ENCODE measurements around the gene ACSF2. TPM values are rescaled to one million over a fixed set of nuclear protein-coding genes. Genes with fewer than 3 reads are reported as not detected.

ACSF2 gene
- total RNA-seq, 1 donor = 18.1 TPM

DNA sequence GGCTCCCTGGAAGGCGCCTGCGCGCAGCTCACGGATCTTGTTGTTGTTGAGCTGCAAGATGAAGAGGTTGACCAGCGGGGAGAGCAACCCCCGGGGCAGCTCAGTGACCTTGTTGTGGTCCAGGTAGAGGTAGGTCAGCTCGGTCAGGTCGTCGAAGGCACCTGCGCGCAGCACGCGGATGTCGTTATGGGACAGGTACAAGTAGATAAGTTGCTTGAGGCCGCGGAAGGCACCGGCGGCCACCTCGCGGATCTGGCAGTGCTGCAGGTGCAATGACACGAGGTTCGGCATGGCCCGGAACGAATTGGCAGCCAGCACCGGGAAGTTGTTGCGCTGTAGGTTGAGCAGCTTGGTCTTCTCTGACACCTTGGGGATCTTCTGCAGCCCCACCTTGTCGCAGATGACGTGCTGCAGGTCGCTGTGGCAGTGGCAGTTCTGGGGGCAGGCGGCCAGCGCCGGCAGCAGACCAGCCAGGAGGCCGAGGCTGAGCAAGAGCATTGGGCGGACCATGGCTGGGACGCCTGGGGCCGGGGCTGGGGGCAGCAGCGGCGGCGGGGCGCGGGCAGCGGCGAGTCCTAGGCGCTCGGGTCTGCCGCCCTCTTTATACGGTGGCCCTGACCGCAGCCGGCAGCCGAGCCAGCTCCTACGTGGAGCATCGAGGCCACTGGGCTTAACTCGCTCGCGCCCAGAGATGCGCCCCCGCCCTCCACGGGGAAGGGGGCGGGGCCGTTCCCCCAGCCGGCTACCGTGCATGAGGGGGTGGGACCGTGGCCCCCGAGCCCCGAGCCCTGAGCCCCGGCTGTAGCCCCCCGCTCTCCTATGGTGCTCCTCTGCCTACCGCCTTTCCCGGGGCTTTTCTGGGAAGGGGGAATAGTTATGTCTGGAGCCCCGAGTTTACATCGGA is 42.5 kb downstream of the ACSF2 start, which contains the start of gene CHAD:
Gene CHAD (minus strand): TSS at position 577 of the 904 bp plus-strand sequence. CDS start 67 bp downstream, at position 510.
- TF ChIP-seq, protein P1, sequence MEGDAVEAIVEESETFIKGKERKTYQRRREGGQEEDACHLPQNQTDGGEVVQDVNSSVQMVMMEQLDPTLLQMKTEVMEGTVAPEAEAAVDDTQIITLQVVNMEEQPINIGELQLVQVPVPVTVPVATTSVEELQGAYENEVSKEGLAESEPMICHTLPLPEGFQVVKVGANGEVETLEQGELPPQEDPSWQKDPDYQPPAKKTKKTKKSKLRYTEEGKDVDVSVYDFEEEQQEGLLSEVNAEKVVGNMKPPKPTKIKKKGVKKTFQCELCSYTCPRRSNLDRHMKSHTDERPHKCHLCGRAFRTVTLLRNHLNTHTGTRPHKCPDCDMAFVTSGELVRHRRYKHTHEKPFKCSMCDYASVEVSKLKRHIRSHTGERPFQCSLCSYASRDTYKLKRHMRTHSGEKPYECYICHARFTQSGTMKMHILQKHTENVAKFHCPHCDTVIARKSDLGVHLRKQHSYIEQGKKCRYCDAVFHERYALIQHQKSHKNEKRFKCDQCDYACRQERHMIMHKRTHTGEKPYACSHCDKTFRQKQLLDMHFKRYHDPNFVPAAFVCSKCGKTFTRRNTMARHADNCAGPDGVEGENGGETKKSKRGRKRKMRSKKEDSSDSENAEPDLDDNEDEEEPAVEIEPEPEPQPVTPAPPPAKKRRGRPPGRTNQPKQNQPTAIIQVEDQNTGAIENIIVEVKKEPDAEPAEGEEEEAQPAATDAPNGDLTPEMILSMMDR (IDR thresholded peaks at IDR 0.05; ENCODE audit: insufficient read depth, low read depth, low read length) = no peak
- H3K4me3 ChIP-seq (ENCODE audit: low read depth, low read length) = no peak within 1 kb of the TSS
- DNase-seq (ENCODE audit: low read depth) = no peak

DNA sequence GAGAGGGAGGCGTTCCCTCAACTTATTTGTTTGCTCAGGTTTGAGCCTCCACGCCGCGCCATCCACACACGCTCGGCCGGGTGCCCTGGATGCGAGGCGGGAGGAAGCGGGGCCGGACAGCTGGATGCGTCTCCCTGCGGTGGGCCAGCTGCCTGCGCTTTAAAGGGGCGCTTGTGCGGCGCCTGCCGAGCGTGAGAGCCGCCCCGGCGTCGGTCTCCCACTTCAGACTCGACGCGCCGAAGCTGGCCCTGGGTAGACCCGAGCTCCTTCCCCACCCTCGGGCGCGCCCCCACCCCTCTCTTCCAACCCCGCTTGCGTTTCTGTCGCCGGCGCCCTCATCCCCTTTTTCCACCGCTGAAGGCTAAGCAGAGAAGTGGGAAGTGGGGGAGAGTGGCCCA is 43.2 kb downstream of the ACSF2 start:
- TF ChIP-seq, protein P1 (IDR thresholded peaks at IDR 0.05; ENCODE audit: insufficient read depth, low read depth, low read length) = no peak
- no peak overlapping the region for H3K4me3 ChIP-seq (ENCODE audit: low read depth, low read length)
- DNase-seq (ENCODE audit: low read depth) = no peak

DNA sequence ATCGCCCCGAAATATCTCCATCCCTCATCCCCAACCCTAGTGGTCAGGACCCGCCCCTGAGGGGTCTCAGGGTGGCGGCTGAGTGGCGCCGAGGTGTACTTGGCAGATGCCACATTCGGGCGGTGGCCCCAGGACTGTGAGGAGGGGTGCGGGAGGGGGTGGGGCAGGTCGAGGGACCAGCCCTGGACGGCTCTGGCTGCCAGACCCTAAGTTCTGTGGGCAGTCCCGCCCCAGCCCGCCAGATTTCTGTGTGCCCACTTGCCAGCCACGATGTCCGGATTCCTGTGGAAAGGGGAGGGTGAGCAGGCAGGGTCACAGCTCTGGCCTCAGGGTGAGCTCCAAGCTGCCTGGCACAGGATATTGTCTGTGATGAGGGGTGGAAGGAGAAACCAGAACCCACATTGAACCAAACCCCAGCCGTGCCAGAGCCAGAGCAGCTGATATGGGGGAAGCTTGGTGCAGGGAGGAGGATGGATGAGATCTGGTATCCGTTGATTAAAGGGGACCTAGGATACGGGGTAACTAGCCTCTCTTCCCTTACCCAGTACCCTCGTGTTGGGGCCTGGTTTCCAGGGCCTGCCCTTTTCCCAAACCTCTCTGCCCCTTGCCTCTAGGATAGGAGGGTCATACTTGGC is 43.8 kb downstream of the ACSF2 start:
- DNase-seq (ENCODE audit: low read depth) = no peak
- no peak overlapping the region for H3K4me3 ChIP-seq (ENCODE audit: low read depth, low read length)
- TF ChIP-seq, protein P1 (IDR thresholded peaks at IDR 0.05; ENCODE audit: insufficient read depth, low read depth, low read length) = no peak

DNA sequence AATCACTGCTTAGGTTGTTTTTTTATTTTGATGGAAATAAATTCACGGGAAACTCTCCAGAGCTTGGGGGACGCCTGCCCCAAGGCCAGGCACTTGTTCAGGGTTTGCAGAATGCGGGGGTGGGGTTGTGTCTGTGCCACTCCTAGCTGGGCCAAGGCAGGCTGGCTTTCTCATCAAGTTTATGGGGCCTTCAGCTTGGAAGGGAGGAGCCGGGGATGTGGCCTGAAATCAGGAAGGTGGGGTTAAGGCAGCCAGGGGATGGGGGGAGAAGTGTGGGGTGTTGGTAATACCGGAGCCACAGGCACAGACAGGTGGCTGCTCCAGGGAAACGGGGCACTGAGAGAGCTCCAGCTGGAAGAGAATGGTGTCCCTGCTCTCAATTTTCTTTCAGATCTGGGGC is 44.4 kb downstream of the ACSF2 start:
- TF ChIP-seq, protein P1 (IDR thresholded peaks at IDR 0.05; ENCODE audit: insufficient read depth, low read depth, low read length) = no peak
- H3K4me3 ChIP-seq (ENCODE audit: low read depth, low read length) = no peak overlapping the region
- no peak for DNase-seq (ENCODE audit: low read depth)

DNA sequence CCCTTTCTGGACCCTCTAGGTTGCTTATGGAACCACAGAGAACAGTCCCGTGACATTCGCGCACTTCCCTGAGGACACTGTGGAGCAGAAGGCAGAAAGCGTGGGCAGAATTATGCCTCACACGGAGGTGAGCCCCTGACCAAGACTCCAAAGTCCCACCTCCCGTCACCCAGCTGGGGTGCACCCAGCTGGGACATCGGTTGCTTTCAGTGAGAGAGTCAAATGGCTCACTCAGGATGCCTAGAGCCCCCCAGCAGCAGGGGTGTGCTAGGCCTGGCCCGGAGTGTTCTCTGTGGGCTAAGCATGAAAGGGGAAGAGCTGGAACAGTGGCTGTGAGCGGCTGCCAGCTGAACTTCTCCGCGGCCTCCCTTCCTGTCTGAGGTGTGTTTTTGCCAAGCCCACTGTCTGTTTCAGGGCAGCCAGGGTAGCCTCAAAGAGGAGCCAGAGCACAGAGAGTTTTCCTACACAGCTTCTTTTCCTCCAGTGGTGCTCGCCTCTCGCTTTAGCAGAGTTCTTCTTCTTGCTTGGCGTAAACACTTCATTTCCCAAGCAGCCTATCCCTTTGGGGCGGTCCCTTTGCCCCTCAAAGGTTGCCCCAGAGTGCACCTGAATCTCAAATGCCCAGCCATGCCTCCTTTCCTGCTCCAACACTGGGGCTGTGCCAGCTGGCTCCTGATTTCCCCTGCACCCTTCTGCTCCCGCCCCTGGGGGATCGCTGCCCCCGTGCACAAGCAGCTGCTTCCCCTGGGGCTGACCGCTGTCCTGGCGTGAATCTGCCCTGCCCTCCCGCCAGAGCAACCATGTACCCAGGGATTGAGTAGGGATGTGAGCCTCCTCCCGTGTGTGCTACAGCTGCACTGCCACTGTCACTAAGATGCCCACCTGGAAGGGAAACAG is 45.2 kb downstream of the ACSF2 start:
- DNase-seq (ENCODE audit: low read depth) = no peak
- TF ChIP-seq, protein P1 (IDR thresholded peaks at IDR 0.05; ENCODE audit: insufficient read depth, low read depth, low read length) = no peak
- no peak overlapping the region for H3K4me3 ChIP-seq (ENCODE audit: low read depth, low read length)

DNA sequence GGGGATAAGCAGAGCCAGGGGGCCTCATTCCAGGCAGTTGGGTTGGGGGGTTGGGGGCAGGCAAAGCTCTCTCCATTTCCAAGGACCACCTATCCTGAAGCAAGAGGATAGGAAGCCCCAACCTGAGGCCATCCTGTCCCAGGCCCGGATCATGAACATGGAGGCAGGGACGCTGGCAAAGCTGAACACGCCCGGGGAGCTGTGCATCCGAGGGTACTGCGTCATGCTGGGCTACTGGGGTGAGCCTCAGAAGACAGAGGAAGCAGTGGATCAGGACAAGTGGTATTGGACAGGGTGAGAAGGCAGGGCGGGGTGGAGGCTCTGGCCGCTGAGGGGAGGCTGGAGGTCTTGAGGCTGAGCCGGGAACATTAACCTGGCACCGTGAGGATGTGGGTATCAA is 46.3 kb downstream of the ACSF2 start:
- TF ChIP-seq, protein P1 (IDR thresholded peaks at IDR 0.05; ENCODE audit: insufficient read depth, low read depth, low read length) = no peak
- H3K4me3 ChIP-seq (ENCODE audit: low read depth, low read length) = no peak overlapping the region
- no peak for DNase-seq (ENCODE audit: low read depth)

Measured in fibroblast of villous mesenchyme (primary cell).